SIG-M5 treated with dmso at 0.1 percent for 504 hours (cell line): ENCODE measurements around the gene GRB14.

ENCODE experiments used
- DNase-seq: peaks from one replicate; lab custom pipeline; 2025; ENCODE audit not compliant: unreplicated experiment; lab: John Stamatoyannopoulos, UW

Gene GRB14

DNA sequence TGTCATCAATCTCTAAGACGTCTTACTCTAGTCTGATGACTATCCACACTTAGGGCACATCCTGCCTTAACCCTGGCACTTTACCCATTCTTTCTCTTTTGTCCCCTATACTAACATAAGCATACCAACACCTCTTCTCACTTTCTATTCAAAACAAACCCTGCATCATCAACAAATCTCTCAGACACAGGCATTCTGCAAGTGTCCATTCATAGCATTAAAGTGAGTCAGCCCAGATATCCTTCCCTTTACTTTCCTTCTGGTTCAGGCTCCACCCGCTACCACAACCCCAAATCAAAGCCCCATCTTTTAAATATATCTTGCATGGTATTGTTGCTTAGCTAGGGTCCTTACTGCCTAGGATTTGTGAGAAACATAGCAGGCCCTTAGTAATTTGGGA is 3.8 kb downstream of the GRB14 start:
- no peak for DNase-seq

DNA sequence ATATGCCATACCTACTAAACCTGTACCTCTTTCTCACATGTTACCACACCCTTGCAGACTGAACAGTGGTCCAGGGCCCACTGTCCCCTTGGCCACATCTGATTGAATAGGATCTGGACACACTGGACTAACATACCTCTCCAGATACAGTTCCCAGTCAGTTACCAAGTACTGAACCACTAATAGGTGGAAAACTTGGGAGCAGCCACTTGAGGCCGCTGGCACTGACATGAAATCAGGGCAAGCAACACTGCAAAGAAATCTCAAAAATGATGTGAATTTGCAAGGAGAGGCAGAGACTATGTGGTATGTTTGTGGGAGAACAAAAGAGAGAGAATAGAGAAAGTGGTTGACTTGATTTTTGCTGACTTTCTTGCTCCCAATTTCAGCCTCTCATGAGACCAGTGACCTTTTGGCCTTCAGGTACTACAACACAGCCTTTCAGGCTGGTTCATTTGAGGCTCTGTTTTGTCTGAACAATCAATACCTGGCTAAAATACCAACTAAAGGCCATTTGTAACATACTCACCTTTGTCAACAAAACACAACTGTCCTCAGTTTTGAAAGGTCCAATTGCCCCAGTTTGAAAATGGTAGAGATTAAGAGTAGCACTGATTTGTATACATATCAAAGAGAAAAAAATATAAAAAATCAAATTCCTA is 7.8 kb downstream of the GRB14 start:
- no peak for DNase-seq

DNA sequence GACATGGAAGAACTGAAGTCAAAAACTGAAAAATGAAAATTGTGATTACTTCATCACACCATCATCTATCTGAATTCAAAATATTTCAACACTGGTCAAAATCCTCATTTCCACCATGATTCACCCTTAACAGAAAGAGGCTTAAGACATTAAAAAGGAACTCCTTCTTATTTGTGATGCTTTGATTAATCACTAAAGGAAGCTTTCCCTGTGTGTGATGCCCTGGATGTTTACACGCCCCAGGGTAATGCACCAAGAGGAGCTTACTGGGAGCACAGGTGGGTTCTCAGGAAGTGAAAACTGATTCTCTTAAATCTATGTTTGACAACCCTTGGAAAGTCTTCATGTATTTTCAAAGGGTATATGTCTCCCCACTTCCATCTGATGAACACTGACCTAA is 11.5 kb downstream of the GRB14 start:
- DNase-seq = no peak

DNA sequence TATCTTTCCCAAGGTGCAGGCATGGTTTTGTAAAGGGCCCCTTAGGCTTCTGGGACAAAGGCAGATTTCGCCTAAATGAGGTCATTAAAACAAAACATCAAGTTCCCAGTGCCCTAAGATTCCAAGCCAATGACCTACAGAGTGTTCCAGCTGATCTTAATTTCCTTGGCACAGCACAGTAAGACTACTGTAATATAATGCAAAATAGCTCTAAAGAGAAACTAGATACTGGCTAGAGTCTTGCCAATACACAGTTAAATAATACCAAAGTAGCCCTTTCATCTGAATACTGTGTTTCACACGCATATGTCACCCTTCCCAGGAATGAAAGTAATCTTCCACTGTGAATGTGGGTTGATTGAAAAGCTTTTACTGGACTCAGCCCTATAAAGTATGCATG is 14.7 kb downstream of the GRB14 start:
- no peak for DNase-seq

DNA sequence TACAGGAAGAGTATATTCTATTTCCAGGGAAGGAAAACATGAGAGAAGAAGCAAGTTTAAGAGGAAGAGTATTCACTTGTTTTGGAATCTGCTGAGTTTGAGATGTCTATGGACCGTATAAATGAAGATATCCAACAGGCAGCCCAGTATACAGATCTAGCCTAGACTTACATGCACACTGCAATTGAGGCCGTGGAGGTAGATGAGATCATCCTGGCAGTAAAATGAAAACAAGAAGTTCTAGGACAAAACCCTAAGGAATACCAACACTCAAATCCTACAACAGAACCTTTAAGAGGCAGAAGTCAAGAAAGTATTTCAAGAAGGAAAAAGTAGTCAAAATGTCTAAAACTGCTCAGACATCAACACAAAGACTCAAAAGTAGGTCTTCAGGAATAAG is 16.0 kb downstream of the GRB14 start:
- DNase-seq = no peak

DNA sequence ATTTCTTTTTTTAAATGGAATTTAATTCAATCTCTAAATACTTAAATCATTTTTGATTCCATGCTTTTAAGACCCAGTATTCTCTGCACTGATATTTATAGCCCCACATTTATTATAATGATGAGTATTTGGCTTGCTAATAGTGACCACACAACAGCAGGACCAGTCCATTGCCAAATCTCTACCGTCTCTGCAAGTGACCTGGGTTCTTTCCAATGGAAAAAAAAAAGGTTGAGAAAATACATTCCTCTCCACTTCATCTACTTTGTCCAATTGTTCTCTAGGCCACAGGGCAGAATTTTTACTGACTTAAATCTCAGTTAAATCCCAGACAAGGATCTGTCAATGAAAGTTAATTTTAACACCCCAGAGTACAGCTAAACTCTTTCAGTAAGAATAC is 20.5 kb downstream of the GRB14 start:
- no peak for DNase-seq

DNA sequence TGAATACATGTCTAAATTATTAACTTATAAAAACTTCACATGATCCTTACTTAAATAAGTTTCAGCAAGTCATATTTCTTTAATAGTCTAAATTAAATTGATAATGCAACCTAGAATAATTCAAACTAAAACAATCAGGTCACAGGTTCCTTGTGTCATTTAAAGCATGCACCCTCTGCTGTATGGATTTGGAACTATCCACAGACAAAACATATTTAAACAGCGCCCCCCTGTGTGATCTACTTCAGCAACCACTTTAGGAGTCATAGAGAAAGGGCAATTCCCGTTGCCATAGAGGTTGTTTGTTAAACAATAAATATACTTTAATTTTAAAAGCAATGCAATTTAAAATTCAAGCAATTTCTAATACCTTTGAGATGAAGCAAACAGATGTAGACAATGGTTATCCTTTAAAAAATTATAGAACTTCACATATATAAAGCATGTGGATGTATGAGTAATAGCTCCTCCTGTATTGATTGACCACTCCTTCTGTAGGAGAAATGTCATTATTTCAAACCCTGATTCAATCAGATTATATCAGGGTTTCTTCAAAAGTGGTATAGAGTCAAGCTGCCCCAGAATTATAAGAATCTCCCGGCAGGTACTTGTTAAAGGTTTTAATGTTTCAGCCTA is 21.2 kb downstream of the GRB14 start:
- peak; percentile 73 for DNase-seq

DNA sequence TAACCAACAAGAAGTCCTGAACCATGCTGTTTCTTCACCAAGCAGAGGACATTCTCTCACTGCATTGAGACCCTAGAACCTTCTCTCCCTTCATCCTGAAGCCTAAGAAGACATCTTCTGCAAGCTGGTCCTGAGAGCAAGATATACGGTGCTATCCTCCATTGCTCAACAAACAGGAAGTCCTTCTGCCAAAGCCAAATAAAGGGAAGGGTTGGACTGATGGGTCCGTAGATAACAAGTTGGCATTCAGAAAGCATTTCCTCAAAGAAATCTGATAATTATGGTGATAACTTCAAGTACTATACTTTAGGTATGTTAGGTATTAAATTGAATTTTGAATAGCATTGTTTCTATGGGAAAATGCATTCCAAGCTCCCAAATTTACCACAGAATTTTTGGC is 23.3 kb downstream of the GRB14 start:
- DNase-seq = no peak

DNA sequence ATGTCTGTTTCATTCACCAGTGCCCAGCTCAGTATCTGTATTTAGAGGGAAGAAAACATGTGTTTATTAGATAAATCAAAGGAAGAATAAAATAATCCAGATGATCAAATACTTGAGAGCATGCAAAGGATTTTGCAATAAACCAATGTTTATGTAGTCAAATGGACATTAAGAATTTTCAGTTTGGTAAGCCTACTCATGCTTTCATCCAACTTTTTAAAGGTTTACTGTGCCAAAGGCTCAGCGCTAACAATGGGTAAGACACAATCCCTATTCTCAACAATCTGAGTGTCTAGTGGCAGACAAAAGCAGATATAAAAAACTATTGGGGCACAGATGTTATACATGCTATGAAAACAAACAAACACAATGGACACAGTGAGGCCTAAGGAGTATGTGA is 26.3 kb downstream of the GRB14 start:
- no peak for DNase-seq

DNA sequence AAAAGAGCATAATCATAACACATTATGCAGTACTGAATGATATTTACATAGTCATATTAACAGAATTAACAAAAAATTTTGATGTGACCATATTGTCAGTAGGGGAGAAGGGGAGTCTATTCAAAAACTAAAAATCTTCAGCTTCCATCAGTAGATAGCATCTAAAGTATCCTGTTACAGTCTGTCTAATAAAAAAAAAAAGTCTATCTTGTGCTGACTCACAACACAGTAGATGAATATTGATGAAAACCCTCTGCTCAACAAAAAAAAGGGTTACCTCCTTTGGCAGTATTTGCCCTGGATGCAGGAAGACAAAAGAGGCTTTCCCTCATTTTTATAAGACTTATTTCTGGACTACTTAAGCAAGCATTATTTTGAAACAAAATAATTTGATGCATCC is 27.3 kb downstream of the GRB14 start:
- DNase-seq = no peak

DNA sequence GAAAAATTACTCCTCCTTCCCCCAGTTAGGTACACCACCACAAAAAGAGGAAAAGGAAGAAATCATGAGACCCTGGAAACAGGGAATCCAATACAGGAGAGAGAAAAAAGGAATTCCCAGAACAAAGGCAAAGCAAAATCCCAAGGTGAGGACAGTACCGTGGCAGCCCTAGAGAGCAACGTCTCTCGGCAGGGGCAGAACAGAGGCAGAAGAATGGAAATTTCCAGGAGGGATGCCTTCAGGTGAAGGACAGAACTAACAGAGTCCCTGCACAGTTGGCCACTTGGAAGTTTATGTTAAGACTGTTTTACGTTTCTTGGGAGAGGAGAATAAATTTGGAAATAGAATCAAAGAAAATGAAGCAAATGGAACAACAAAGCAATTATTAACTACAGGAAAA is 27.7 kb downstream of the GRB14 start:
- no peak for DNase-seq

DNA sequence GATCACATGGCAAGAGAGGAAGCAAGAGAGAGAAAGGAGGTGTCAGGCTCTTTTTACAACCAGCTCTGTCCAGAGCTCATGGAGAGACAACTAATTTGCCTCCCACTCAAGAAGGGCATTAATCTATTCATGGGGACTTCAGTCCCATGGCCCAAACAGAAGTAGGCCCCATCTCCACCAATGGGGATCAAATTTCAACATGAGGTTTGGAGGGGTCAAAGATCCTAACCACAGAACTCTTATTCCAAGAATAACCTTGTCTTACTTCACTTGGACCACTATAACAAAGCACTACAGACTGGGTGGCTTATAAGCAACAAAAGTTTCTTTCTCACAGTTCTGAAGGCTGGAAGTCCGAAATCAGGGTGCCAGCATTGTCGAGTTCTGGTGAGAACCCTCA is 31.8 kb downstream of the GRB14 start:
- no peak for DNase-seq

DNA sequence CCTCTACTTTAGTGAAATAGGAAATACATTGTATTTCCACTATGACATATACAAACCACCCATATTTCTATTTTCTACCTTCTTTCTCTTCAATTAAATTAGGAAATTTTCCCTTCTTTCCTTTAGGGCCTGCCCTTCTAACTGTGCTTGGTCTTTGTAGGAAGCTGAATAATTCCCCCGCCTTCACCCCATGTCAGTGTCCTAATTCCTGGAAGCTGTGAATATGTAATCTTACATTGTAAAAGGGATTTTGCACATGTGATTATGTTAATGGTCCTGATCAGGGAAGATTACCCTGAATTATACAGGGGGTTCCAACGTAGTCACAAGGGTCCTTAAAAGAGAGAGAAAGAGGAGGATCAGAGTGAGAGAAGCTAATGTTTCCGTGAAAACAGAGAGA is 40.2 kb downstream of the GRB14 start:
- DNase-seq = no peak

DNA sequence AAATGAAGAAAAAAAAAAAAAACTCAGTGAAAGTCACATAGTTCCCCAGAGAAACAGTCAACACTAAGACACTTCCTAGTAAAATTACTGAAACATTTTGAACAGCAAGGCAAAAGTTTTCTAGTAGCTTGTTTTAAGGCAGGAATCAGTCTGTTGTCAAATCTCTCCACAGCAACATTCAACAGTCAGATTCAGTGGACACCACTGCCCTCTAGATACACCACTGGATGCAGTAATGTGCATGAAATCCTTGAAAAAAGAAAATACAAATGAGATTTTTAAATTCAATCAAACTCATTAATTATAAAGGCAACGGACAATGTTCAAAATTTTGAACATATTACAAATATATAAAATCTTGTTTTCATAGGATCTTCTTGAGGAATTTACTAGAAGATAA is 46.4 kb downstream of the GRB14 start:
- DNase-seq = no peak

DNA sequence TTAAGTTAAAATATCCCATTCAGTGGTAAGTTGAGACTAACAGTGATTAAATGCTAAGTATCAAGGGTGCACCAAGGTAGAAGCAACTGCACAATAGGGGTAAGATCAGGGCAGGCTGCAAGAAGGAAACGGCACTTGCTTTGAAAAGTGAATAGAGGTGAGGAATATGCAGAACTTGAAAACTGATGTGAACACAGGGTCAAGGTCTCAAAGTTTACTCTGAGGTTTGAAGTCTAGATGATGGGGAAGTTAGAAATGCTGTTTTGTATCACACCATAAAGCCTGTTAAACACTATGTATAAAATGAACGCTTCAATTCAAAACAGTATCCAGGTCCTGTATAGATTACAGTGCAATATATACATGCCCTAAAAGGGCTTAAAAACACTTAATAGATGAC is 50.8 kb downstream of the GRB14 start:
- DNase-seq = no peak

DNA sequence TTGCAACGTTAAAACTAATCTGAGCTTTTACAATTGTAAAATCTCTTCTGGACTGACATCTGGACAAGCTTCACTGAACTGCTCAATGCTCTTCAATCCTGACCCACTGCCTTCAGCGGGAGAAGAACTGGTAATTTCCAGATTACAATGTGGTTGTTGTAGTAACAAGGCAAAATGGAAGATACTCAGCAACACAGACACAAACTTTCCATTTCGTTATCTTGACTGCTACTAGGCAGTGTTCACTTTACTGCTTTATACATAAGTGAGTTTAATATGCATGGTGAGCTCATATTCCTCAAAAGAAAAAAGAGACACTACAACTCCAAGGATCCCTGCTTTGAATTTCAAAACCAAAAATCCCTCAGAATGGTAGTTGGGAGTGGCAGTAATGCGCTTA is 51.9 kb downstream of the GRB14 start:
- DNase-seq = no peak

DNA sequence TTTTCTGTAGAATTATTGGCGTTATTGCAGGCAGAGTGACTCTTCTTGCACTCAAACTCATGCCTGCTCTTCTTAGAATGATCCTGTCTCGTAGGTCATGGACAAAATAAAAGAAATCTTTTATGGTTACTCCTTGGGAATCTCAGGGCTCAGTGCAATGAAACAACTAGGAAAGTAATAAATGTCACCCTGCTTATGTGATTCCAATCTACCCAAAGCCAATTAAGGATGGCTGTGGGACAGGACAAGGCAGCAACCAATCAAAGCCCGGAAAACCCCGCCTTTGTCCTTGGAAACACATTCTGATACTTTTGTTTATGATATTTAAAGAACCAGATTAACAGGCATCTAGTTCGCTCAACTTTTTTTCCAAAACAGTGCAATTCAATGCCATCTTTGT is 53.0 kb downstream of the GRB14 start:
- no peak for DNase-seq

DNA sequence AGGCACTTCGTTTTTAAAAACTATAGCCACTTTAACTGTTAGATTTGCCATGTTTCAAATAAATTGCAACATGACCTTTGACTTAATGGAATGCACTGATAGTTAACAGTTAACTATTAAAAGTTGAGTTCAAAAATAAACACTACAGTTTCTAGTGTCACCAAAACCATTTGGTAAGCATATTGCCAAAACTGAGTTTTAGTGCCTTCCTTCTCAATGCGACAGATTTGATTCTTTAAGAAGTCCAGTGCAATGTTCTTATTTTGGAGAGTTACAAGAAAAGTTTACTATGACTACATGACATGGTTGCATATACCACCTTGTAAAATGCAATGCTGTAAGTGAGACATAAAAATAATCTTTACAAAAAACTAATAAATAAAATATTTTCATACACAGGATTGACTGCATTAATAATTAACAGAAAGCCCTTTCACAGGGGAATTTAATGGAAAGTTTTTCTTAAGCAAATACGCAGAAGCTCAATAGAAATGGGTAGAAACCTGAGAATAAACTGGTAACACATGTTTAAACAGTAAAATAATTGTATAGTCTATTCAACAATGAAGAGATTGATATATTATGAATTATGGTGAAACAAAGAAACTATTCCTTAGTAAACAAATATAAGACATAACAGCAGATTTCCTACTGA is 53.8 kb downstream of the GRB14 start:
- no peak for DNase-seq

DNA sequence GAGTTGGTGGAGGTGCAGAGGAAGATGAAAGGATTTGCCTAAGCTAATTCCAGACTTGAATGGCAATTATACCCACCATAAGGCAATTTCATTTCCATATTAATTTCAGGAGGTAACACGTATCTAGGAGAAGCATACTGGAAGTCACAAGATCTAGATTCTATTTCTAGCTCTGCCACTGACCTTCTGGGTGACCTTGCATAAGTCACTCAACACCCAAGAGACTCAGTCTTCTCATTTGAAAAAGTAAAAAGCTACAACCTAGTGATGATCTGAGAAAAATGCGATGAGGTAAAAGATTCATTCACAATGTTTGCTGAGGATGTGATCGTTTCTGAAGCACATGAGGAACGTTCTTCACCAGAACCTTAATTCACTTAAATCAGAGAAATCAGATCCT is 55.9 kb downstream of the GRB14 start:
- DNase-seq = no peak

DNA sequence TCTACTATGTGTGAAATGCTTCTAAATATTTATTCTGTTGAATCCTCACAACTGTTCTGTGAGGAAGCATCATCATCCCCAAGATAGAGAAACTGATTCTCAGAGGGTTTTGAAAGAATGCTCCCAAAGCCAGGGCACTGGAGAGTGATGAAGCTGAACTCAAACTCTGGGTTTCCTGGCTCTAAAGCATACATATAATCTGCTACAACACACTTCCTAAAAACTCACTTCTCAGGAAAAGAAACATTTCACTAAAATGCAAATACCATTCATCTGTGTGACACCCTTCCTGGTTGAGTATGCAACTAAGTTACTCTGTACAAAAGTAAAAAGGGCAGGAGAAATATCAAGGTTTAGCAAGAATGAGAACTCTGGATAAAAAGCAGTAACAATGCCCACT is 58.6 kb downstream of the GRB14 start:
- DNase-seq = no peak

DNA sequence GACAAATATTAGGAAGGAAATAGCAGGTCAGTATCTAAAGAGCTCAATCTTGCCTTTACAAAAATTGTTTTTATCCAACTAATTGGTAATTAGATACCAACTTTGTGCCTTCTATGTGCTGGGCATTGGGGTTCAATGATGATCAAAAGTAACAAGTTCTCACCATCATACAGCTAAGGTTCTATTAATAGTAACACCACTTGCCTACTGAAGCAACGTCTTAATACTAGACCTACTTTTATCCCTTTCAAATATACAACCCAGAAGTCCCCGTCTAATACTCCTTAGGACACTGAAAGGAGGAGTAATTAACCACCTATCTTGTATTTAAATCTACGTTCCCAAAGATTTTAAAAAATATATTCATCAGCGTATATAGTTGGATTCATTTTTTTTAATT is 59.3 kb downstream of the GRB14 start:
- DNase-seq = no peak

DNA sequence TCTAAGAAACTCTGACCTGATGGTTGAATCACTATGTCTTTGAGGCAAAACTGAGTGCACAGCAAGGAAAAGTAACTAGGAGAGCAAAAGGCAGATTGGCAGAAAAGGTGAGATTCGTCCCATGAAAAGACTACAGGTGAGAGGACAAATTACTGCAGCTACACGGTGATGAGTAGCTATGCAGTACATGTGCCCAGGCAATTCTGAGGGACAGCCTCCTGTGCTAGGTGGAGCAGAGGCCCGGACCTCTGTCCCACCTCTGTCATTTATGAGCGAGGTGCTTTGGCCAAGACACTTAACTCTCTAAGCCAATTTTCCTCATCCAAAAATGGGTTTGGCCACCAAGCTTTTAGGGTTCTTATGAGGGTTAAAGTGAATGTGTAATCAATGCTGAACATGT is 59.9 kb downstream of the GRB14 start:
- DNase-seq = no peak

DNA sequence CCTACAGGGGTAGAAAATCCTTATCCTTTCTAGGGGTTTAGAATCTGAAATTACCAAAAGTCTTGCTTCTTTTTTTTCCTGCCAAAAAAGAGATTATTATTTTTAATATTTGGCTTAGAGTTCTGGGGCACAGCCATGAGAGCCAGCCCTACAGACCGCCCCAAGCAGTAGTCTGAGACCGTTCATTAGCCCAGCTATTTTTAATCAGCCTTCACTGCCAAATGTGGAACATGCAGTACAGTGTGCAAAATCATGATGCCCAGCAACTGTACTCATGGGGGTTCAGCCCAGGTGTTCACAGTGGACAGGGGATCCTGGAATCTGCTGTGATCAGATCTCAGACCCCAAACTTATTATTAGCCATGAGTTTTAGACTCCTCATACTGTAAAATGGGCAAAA is 60.4 kb downstream of the GRB14 start:
- DNase-seq = no peak
